Smooth muscle cell (in vitro differentiated cells): Measurements from ENCODE around the gene ENKD1. TPM values are rescaled to one million over a fixed set of nuclear protein-coding genes. Genes with fewer than 3 reads are reported as not detected.

Experiments used
- DNase-seq: peaks from one replicate; lab custom pipeline; 2025; ENCODE audit not compliant: unreplicated experiment; lab: John Stamatoyannopoulos, UW
- H2AFZ ChIP-seq: fragments of 200-600 bp; sonication (generic); 2 replicates; pipeline ENCODE4 v1.6.0; 2016; ENCODE audit warnings: antibody characterized with exemption, low read depth, mild to moderate bottlenecking
- H3F3A ChIP-seq: fragments of 200-600 bp; sonication (generic); 2 replicates; pipeline ENCODE4 v1.6.0; 2017; ENCODE audit warnings: antibody characterized with exemption, low read depth
- H3K27ac ChIP-seq: fragments of 200-600 bp; sonication (generic); 2 replicates; pipeline ENCODE4 v1.5.1; 2016; ENCODE audit warnings: low read depth, mild to moderate bottlenecking
- H3K27me3 ChIP-seq: fragments of 200-600 bp; sonication (generic); 2 replicates; pipeline ENCODE4 v1.6.1; 2016; ENCODE audit warnings: low read depth, mild to moderate bottlenecking
- H3K36me3 ChIP-seq: fragments of 200-600 bp; sonication (generic); 2 replicates; pipeline ENCODE4 v1.5.1; 2016; ENCODE audit warnings: low read depth
- H3K4me1 ChIP-seq: fragments of 200-600 bp; sonication (generic); 2 replicates; pipeline ENCODE4 v1.5.1; 2016; ENCODE audit warnings: low read depth
- H3K4me2 ChIP-seq: fragments of 200-600 bp; sonication (generic); 2 replicates; pipeline ENCODE4 v1.6.0; 2016; ENCODE audit warnings: mild to moderate bottlenecking
- H3K4me3 ChIP-seq: fragments of 200-600 bp; sonication (generic); 2 replicates; pipeline ENCODE4 v1.5.1; 2016; ENCODE audit warnings: mild to moderate bottlenecking
- H3K79me2 ChIP-seq: fragments of 200-600 bp; sonication (generic); 2 replicates; pipeline ENCODE4 v1.6.0; 2016; ENCODE audit warnings: low read depth, mild to moderate bottlenecking
- H3K9ac ChIP-seq: fragments of 200-600 bp; sonication (generic); 2 replicates; pipeline ENCODE4 v1.6.0; 2016; ENCODE audit warnings: low read depth
- H3K9me3 ChIP-seq: fragments of 200-600 bp; sonication (generic); replicated peaks from 2 replicates; pipeline ENCODE4 v1.5.1; 2016; ENCODE audit warnings: low read depth
- H4K20me1 ChIP-seq: fragments of 200-600 bp; sonication (generic); 2 replicates; pipeline ENCODE4 v1.6.0; 2016; ENCODE audit warnings: low read depth
- WGBS: methylation state at CpG from one replicate; pipeline ENCODE4 v1.1.7; 2016; ENCODE audit warnings: low lambda C conversion rate; 5-methylcytosine and 5-hydroxymethylcytosine counted together
- polyA plus RNA-seq: library from polyadenylated mRNA; unstranded; fragments of >200 nt; fragmentation: Nextera tagmentation; extraction: Ambion mirVana; gene quantifications from 2 replicates; pipeline ENCODE4 v1.2.1, GENCODE V29; 2016
- total RNA-seq: library from RNA; depleted of rRNA; stranded (reverse); fragments of >200 nt; gene quantifications from 2 replicates; pipeline ENCODE4 v1.2.3, GENCODE V29; 2014
- TF ChIP-seq, protein P1 (sequence below): fragments of 200-600 bp; sonication (generic); IDR thresholded peaks from 2 replicates; pipeline ENCODE4 v1.5.1; 2017; ENCODE audit warnings: borderline replicate concordance, mild to moderate bottlenecking, antibody characterized with exemption; ENCODE audit not compliant: insufficient read depth, poor library complexity, severe bottlenecking

The ENKD1 gene
- total and polyA plus RNA-seq, 2 experiments from 2014 or later: 9.8 to 14.2 TPM

- Histone ChIP-seq H3K9me3 (no peaks in the 10 kb centered on the region), H2AFZ (no peak overlapping the region), H3K4me3 (peak overlapping the region; percentile 97), H3K79me2 (no peaks in the 10 kb centered on the region), H3K27me3 (no peaks in the 10 kb centered on the region), H4K20me1 (no peaks in the 10 kb centered on the region), H3K4me1 (peaks cover 10% of the 10 kb centered on the region), H3K9ac (no peak overlapping the region), H3K27ac (no peak overlapping the region), H3F3A (no peaks in the 10 kb centered on the region), H3K36me3 (no peaks in the 10 kb centered on the region), H3K4me2 (peak overlapping the region; percentile 98)
- peak; percentile 60 for DNase-seq
- 47% methylated on average over 18 of the region's 18 CpGs for WGBS
- TF ChIP-seq, protein P1, sequence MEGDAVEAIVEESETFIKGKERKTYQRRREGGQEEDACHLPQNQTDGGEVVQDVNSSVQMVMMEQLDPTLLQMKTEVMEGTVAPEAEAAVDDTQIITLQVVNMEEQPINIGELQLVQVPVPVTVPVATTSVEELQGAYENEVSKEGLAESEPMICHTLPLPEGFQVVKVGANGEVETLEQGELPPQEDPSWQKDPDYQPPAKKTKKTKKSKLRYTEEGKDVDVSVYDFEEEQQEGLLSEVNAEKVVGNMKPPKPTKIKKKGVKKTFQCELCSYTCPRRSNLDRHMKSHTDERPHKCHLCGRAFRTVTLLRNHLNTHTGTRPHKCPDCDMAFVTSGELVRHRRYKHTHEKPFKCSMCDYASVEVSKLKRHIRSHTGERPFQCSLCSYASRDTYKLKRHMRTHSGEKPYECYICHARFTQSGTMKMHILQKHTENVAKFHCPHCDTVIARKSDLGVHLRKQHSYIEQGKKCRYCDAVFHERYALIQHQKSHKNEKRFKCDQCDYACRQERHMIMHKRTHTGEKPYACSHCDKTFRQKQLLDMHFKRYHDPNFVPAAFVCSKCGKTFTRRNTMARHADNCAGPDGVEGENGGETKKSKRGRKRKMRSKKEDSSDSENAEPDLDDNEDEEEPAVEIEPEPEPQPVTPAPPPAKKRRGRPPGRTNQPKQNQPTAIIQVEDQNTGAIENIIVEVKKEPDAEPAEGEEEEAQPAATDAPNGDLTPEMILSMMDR: peak; percentile 75
Measured at GRCh38 chr16:67667817-67668494, 1.4 kb upstream of the ENKD1 start.

GRCh38 chr16:67667453-67667816 is 885 bp upstream of the ENKD1 start:
- 76% methylated on average over 9 of the region's 10 CpGs for WGBS

GRCh38 chr16:67666032-67666551 is 458 bp downstream of the ENKD1 start:
- no peaks in the 10 kb centered on the region for H4K20me1 ChIP-seq
- H3K4me1 ChIP-seq: peaks cover 13% of the 10 kb centered on the region
- peak overlapping the region; percentile 87 for H3K9ac ChIP-seq
- H3K9me3 ChIP-seq: no peaks in the 10 kb centered on the region
- DNase-seq: no peak
- H3K79me2 ChIP-seq: no peaks in the 10 kb centered on the region
- H2AFZ ChIP-seq: peak overlapping the region; percentile 92
- H3K4me2 ChIP-seq: peak overlapping the region; percentile 98
- WGBS: 4% methylated on average over 37 of the region's 46 CpGs
- H3F3A ChIP-seq: peaks cover 2% of the 10 kb centered on the region
- H3K36me3 ChIP-seq: no peaks in the 10 kb centered on the region
- peak overlapping the region; percentile 65 for H3K27ac ChIP-seq
- TF ChIP-seq, protein P1: no peak
- no peaks in the 10 kb centered on the region for H3K27me3 ChIP-seq
- H3K4me3 ChIP-seq: peak overlapping the region; percentile 97

More at GRCh38 chr16:67667453-67667816, 885 bp upstream of the ENKD1 start:
- Histone ChIP-seq H3K27ac (no peak overlapping the region), H2AFZ (no peak overlapping the region), H4K20me1 (no peaks in the 10 kb centered on the region), H3F3A (no peaks in the 10 kb centered on the region), H3K4me1 (peaks cover 10% of the 10 kb centered on the region), H3K9ac (no peak overlapping the region), H3K9me3 (no peaks in the 10 kb centered on the region), H3K4me3 (peak overlapping the region; percentile 97), H3K36me3 (no peaks in the 10 kb centered on the region), H3K79me2 (no peaks in the 10 kb centered on the region), H3K27me3 (no peaks in the 10 kb centered on the region), H3K4me2 (peak overlapping the region; percentile 98)
- TF ChIP-seq, protein P1: no peak
- no peak for DNase-seq

- Histone ChIP-seq H2AFZ (no peak overlapping the region), H3F3A (peaks cover 4% of the 10 kb centered on the region), H3K79me2 (no peaks in the 10 kb centered on the region), H3K4me3 (peak overlapping the region; percentile 97), H3K27me3 (no peaks in the 10 kb centered on the region), H4K20me1 (no peaks in the 10 kb centered on the region), H3K27ac (no peak overlapping the region), H3K4me1 (peaks cover 13% of the 10 kb centered on the region), H3K4me2 (peak overlapping the region; percentile 98), H3K9me3 (no peaks in the 10 kb centered on the region), H3K36me3 (no peaks in the 10 kb centered on the region), H3K9ac (peak overlapping the region; percentile 87)
- DNase-seq: no peak
- 74% methylated on average over 5 of the region's 5 CpGs for WGBS
- TF ChIP-seq, protein P1: no peak
Measured at GRCh38 chr16:67665598-67665997, 952 bp downstream of the ENKD1 start.
